Tibial nerve (tissue), 4 donors: ENCODE data around the gene GRID1. TPM values are rescaled to one million over a fixed set of nuclear protein-coding genes. Genes with fewer than 3 reads are reported as not detected.
A peak's percentile ranks its signal among the peaks of the same experiment; 100 is the strongest.

Experiments
- DNase-seq, 2 donors: peaks; one replicate each; pipeline ENCODE4 v3.0.0-alpha.2; 2019; ENCODE audit warnings: low spot score in 2 of 2
- H3K27ac ChIP-seq, 4 donors: fragments of 200-600 bp; sonication (generic) in 3 of 4; one replicate each; pipeline ENCODE4 v1.5.1; 2017 to 2019; ENCODE audit warnings: mild to moderate bottlenecking in 1 of 4
- H3K27me3 ChIP-seq, 2 donors: fragments of 200-600 bp; sonication (generic) in 1 of 2; one replicate each; pipeline versions ENCODE4 v1.5.1 to v1.6.0; 2017 to 2019
- H3K36me3 ChIP-seq, 3 donors: fragments of 200-600 bp; sonication (generic); one replicate each; pipeline ENCODE4 v1.5.1; 2018 to 2019
- H3K4me1 ChIP-seq, 4 donors: fragments of 200-600 bp; sonication (generic) in 3 of 4; one replicate each; pipeline ENCODE4 v1.5.1; 2017 to 2019
- H3K4me3 ChIP-seq, 4 donors: fragments of 200-600 bp; sonication (generic) in 3 of 4; one replicate each; pipeline ENCODE4 v1.5.1; 2017 to 2019; ENCODE audit warnings: mild to moderate bottlenecking in 1 of 4, moderate library complexity in 1 of 4
- H3K9me3 ChIP-seq, 4 donors: fragments of 200-600 bp; sonication (generic) in 3 of 4; one replicate each; pipeline ENCODE4 v1.5.1; 2017 to 2019
- EP300 ChIP-seq, 2 donors: sonication (generic); formaldehyde crosslinking; IDR thresholded peaks; one replicate each; pipeline ENCODE4 v1.6.1; 2017; ENCODE audit warnings: antibody characterized with exemption in 2 of 2, mild to moderate bottlenecking in 1 of 2
- POLR2A ChIP-seq, 2 donors: fragments of 450-650 bp; IDR thresholded peaks; one replicate each; pipeline ENCODE4 v1.6.1; 2017; ENCODE audit warnings: antibody characterized with exemption in 2 of 2, mild to moderate bottlenecking in 2 of 2, moderate library complexity in 2 of 2
- WGBS, 2 donors: methylation state at CpG; one replicate each; pipeline ENCODE4 v1.1.5; 2018; 5-methylcytosine and 5-hydroxymethylcytosine counted together
- total RNA-seq, 4 donors: library from RNA; depleted of rRNA; stranded (reverse); fragments of >200 nt; gene quantifications; one replicate each; pipeline ENCODE4 v1.1.0, GENCODE V29; 2016
- TF ChIP-seq, protein P1 (sequence below), 5 experiments: fragments of 200-600 bp in 3 of 5; fragments of 450-650 bp in 2 of 5; sonication (generic) in 3 of 5; IDR thresholded peaks; one replicate each; pipeline ENCODE4 v1.5.1; 2016 to 2019; ENCODE audit warnings: antibody characterized with exemption in 5 of 5, mild to moderate bottlenecking in 3 of 5, moderate library complexity in 2 of 5

GRID1 gene
- total RNA-seq, 4 donors from 2014 or later: 7.7 to 16.3 (median 10.5) TPM

- WGBS, 2 donors: 52 to 54% methylated on average over 6 of the region's 6 CpGs
- TF ChIP-seq EP300 (IDR thresholded peaks at IDR 0.05): peak in 1 of 2 donors; percentile 24
- TF ChIP-seq, protein P1, sequence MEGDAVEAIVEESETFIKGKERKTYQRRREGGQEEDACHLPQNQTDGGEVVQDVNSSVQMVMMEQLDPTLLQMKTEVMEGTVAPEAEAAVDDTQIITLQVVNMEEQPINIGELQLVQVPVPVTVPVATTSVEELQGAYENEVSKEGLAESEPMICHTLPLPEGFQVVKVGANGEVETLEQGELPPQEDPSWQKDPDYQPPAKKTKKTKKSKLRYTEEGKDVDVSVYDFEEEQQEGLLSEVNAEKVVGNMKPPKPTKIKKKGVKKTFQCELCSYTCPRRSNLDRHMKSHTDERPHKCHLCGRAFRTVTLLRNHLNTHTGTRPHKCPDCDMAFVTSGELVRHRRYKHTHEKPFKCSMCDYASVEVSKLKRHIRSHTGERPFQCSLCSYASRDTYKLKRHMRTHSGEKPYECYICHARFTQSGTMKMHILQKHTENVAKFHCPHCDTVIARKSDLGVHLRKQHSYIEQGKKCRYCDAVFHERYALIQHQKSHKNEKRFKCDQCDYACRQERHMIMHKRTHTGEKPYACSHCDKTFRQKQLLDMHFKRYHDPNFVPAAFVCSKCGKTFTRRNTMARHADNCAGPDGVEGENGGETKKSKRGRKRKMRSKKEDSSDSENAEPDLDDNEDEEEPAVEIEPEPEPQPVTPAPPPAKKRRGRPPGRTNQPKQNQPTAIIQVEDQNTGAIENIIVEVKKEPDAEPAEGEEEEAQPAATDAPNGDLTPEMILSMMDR (IDR thresholded peaks at IDR 0.05): no peak
- TF ChIP-seq POLR2A (IDR thresholded peaks at IDR 0.05): no peak
- Histone ChIP-seq H3K4me3 (no peak overlapping the region), H3K9me3 (no peaks in the 10 kb centered on the region), H3K36me3 (no peaks in the 10 kb centered on the region), H3K27ac (peak overlapping the region in 1 of 4 donors; percentile 83), H3K4me1 (peaks cover 0 to 40% (median 2%) of the 10 kb centered on the region in 4 donors), H3K27me3 (no peaks in the 10 kb centered on the region)
- peak in 1 of 2 donors; percentile 55 for DNase-seq
These were observed 725.1 kb downstream of the GRID1 start for GRCh38 chr10:85641479-85642009.

DNA sequence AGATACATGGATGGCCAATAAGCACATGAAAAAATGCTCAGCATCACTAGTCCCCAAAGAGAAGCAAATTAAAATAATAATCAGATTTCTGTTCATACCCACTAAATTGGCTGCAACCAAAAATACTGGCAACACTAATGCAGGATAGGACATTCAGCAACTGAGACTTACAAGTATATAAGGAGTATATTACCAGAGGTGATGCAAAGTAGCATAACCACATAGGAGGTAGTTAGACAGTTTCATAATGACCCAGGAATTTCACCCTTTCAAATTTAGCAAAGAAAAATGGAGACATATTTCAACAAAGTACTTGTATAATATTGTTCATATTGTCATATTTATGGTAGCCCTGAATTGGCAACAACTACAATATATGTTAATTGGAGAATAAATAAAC is 727.8 kb downstream of the GRID1 start:
- peaks cover 0 to 26% (median 2%) of the 10 kb centered on the region in 4 donors for H3K4me1 ChIP-seq
- no peak for DNase-seq

DNA sequence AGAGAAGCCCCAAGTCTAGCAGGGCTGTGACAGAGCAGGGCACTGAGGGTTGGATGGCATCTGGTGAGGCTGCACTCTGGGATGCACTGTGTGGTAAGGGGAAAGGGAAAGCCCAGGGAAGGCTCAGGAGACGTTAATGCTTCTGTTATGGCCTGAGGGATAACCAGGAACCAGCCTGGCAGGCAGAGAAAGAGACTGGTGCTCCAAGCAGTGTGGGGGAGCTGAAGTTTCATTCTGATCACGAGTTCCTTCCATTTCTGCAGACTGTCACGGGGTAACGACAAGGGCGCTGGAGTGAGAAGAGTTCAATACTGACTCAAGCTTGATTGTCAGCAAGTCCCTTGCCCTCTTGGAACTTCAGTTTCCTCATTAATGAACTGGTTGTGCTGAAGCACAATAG is 730.9 kb downstream of the GRID1 start:
- no peaks in the 10 kb centered on the region for H3K27me3 ChIP-seq

More for the DNA sequence above, 727.8 kb downstream of the GRID1 start:
- no peak overlapping the region for H3K27ac ChIP-seq
- TF ChIP-seq, protein P1 (IDR thresholded peaks at IDR 0.05): no peak
- TF ChIP-seq EP300 (IDR thresholded peaks at IDR 0.05) (no peak), POLR2A (IDR thresholded peaks at IDR 0.05) (no peak)
- H3K27me3 ChIP-seq: no peaks in the 10 kb centered on the region
- no peaks in the 10 kb centered on the region for H3K9me3 ChIP-seq
- H3K36me3 ChIP-seq: no peaks in the 10 kb centered on the region
- H3K4me3 ChIP-seq: no peak overlapping the region

GRCh38 chr10:85624511-85624910 is 742.1 kb downstream of the GRID1 start:
- Histone ChIP-seq H3K27ac (no peak overlapping the region), H3K36me3 (no peaks in the 10 kb centered on the region), H3K4me1 (no peaks in the 10 kb centered on the region), H3K27me3 (no peaks in the 10 kb centered on the region), H3K4me3 (no peak overlapping the region), H3K9me3 (no peaks in the 10 kb centered on the region)
- no peak for TF ChIP-seq POLR2A (IDR thresholded peaks at IDR 0.05)
- no peak for TF ChIP-seq EP300 (IDR thresholded peaks at IDR 0.05)
- TF ChIP-seq, protein P1 (IDR thresholded peaks at IDR 0.05): no peak
- no peak for DNase-seq
- 80% methylated on average over 7 of the region's 7 CpGs for WGBS, 2 donors

More for the DNA sequence above, 730.9 kb downstream of the GRID1 start:
- WGBS, 2 donors: 75 to 84% methylated on average over 5 of the region's 5 CpGs
- no peak overlapping the region for H3K4me3 ChIP-seq
- H3K36me3 ChIP-seq: no peaks in the 10 kb centered on the region
- no peak overlapping the region for H3K27ac ChIP-seq
- no peaks in the 10 kb centered on the region for H3K9me3 ChIP-seq
- no peak for DNase-seq
- no peaks in the 10 kb centered on the region for H3K4me1 ChIP-seq
- TF ChIP-seq EP300 (IDR thresholded peaks at IDR 0.05) (no peak), POLR2A (IDR thresholded peaks at IDR 0.05) (no peak)
- TF ChIP-seq, protein P1 (IDR thresholded peaks at IDR 0.05): no peak

GRCh38 chr10:85623758-85624157 is 742.8 kb downstream of the GRID1 start:
- no peaks in the 10 kb centered on the region for H3K36me3 ChIP-seq
- no peak for DNase-seq
- no peaks in the 10 kb centered on the region for H3K9me3 ChIP-seq
- no peaks in the 10 kb centered on the region for H3K4me1 ChIP-seq
- no peaks in the 10 kb centered on the region for H3K27me3 ChIP-seq
- no peak overlapping the region for H3K4me3 ChIP-seq
- no peak overlapping the region for H3K27ac ChIP-seq
- TF ChIP-seq, protein P1 (IDR thresholded peaks at IDR 0.05): no peak
- TF ChIP-seq POLR2A (IDR thresholded peaks at IDR 0.05): no peak
- TF ChIP-seq EP300 (IDR thresholded peaks at IDR 0.05): no peak
